ENCODE data around the gene ABHD6. TPM values are rescaled to one million over a fixed set of nuclear protein-coding genes. Genes with fewer than 3 reads are reported as not detected.

Gene ABHD6
- total RNA-seq, 1 experiment from 2014 or later, result 12.7 TPM

GRCh38 chr3:58230876-58231552 is 6.6 kb upstream of the ABHD6 start (continued):
- no peak for TF ChIP-seq FOSL1 (IDR thresholded peaks at IDR 0.05; ENCODE audit: low read depth)
- TF ChIP-seq SP1 (IDR thresholded peaks at IDR 0.05; ENCODE audit: low read depth), result no peak
- TF ChIP-seq EZH2 (IDR thresholded peaks at IDR 0.05), result no peak
- TF ChIP-seq ELF1 (IDR thresholded peaks at IDR 0.05; ENCODE audit: borderline replicate concordance, low read depth), result no peak
- TF ChIP-seq SIN3A (IDR thresholded peaks at IDR 0.05; ENCODE audit: low read depth), result no peak
- TF ChIP-seq CEBPB (IDR thresholded peaks at IDR 0.05; ENCODE audit: low read depth), result no peak
- TF ChIP-seq POLR2A (IDR thresholded peaks at IDR 0.05; ENCODE audit: borderline replicate concordance, extremely low read depth, insufficient read depth, insufficient read length), result no peak
- TF ChIP-seq ZNF274 (IDR thresholded peaks at IDR 0.05; ENCODE audit: low read depth, low read length), result no peak

DNA sequence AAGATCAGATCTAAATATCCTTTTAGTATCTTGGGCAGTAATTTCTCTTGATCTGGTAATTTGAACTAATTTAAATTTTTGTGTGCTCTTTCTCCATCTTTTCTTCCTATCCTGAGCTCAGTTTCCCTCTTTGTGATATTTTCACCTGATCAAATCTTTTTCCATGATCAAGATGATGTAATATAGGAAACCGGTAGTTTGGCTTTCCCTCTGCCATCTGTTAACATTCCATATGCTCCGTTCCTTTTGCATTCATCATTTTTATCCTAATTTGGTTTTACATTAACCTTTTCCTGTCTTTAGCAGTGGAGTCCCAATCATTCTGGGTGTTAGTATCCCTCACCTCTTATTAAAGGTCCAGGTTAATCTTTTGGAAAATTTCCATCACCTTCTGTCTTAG is 5.9 kb upstream of the ABHD6 start:
- RAD21 ChIA-PET (ENCODE audit: low non-redundant PET in 1 of 2, low total read pairs in 2 of 2, uncharacterized antibody in 2 of 2, unreplicated experiment in 2 of 2), result no interaction called here
- H4K20me1 ChIP-seq (ENCODE audit: insufficient read depth), result no peaks in the 10 kb centered on the region
- no TSS peak for BruUV-seq (replicated peaks)
- no peaks in the 10 kb centered on the region for H3K79me2 ChIP-seq (ENCODE audit: insufficient read depth, low read length)
- no peak for DNase-seq (ENCODE audit: low read depth, low spot score)
- no peak overlapping the region for H3K27ac ChIP-seq (ENCODE audit: low read depth, low read length)
- POLR2A ChIA-PET, result no interaction called here
- intact Hi-C loops (cut with micrococcal nuclease), result no loop called here
- H3K9ac ChIP-seq (ENCODE audit: low read length), result no peak overlapping the region
- no peak overlapping the region for H2AFZ ChIP-seq (ENCODE audit: low read depth, low read length, poor library complexity, severe bottlenecking)
- H3K4me3 ChIP-seq (replicated peaks in 1 of 2; ENCODE audit: low read depth in 1 of 2, low read length in 2 of 2), result no peak overlapping the region
- no peaks in the 10 kb centered on the region for H3K9me3 ChIP-seq (ENCODE audit: control insufficient read depth in 1 of 2, insufficient read depth in 1 of 2, low read depth in 1 of 2, low read length in 2 of 2)
- no peaks in the 10 kb centered on the region for H3K36me3 ChIP-seq (ENCODE audit: control insufficient read depth in 1 of 2, insufficient read depth in 2 of 2, low read length in 2 of 2)
- no peak for ATAC-seq
- H3K27me3 ChIP-seq (ENCODE audit: insufficient read depth, low read length), result 0 out of 2 replicates have a peak, but pooled peaks cover 7% of the 10 kb centered on the region
- H3K9me2 ChIP-seq (ENCODE audit: insufficient read depth), result no peaks in the 10 kb centered on the region
- H3K4me1 ChIP-seq (ENCODE audit: control insufficient read depth in 1 of 2, insufficient read depth in 2 of 2, low read length in 2 of 2), result peaks cover 3 to 7% of the 10 kb centered on the region in 2 experiments
- TF ChIP-seq, protein P1, sequence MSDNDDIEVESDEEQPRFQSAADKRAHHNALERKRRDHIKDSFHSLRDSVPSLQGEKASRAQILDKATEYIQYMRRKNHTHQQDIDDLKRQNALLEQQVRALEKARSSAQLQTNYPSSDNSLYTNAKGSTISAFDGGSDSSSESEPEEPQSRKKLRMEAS (IDR thresholded peaks at IDR 0.05), result no peak
- no peak for TF ChIP-seq YY1 (IDR thresholded peaks at IDR 0.05; ENCODE audit: extremely low read depth, insufficient replicate concordance, low read depth, low read length)
- no peak for TF ChIP-seq ZFX (IDR thresholded peaks at IDR 0.05)
- TF ChIP-seq, protein P2, sequence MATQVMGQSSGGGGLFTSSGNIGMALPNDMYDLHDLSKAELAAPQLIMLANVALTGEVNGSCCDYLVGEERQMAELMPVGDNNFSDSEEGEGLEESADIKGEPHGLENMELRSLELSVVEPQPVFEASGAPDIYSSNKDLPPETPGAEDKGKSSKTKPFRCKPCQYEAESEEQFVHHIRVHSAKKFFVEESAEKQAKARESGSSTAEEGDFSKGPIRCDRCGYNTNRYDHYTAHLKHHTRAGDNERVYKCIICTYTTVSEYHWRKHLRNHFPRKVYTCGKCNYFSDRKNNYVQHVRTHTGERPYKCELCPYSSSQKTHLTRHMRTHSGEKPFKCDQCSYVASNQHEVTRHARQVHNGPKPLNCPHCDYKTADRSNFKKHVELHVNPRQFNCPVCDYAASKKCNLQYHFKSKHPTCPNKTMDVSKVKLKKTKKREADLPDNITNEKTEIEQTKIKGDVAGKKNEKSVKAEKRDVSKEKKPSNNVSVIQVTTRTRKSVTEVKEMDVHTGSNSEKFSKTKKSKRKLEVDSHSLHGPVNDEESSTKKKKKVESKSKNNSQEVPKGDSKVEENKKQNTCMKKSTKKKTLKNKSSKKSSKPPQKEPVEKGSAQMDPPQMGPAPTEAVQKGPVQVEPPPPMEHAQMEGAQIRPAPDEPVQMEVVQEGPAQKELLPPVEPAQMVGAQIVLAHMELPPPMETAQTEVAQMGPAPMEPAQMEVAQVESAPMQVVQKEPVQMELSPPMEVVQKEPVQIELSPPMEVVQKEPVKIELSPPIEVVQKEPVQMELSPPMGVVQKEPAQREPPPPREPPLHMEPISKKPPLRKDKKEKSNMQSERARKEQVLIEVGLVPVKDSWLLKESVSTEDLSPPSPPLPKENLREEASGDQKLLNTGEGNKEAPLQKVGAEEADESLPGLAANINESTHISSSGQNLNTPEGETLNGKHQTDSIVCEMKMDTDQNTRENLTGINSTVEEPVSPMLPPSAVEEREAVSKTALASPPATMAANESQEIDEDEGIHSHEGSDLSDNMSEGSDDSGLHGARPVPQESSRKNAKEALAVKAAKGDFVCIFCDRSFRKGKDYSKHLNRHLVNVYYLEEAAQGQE (IDR thresholded peaks at IDR 0.05; ENCODE audit: low read depth), result no peak
- no peak for TF ChIP-seq CEBPB (IDR thresholded peaks at IDR 0.05; ENCODE audit: low read depth)
- no peak overlapping the region for H3K4me2 ChIP-seq (ENCODE audit: low read length)
- CTCF ChIA-PET, result interaction anchor here (0.7 to 5.1 kb wide), 2 partner anchors 14 to 75 kb away, joined by 3 to 28 read pairs; partner anchors contain the start of genes HTD2 and RPP14
